Brain microvascular endothelial cell (primary cell): ENCODE results near the gene EXT2.

Source experiments
- DNase-seq: peaks from one replicate; pipeline ENCODE4 v3.0.0-alpha.2; 2020
- H3K27ac ChIP-seq: fragments of 250-450 bp; sonication (Bioruptor Pico); 2 replicates; pipeline ENCODE4 v1.5.1; 2020; ENCODE audit warnings: mild to moderate bottlenecking, moderate library complexity
- H3K27me3 ChIP-seq: fragments of 250-450 bp; sonication (Bioruptor Pico); replicated peaks from 2 replicates; pipeline ENCODE4 v1.5.1; 2020; ENCODE audit warnings: mild to moderate bottlenecking
- H3K36me3 ChIP-seq: fragments of 250-450 bp; sonication (Bioruptor Pico); replicated peaks from 2 replicates; pipeline ENCODE4 v1.5.1; 2020; ENCODE audit warnings: mild to moderate bottlenecking
- H3K4me3 ChIP-seq: 2 replicates; pipeline ENCODE4 v1.5.1; 2011; ENCODE audit warnings: low read depth, mild to moderate bottlenecking, control low read depth, low read length, moderate library complexity
- in situ Hi-C: cut with HindIII; loops from 2 replicates; pipeline ENCODE4 v1.10.0; 2017; ENCODE audit warnings: low sequenced_read_pairs, low pct_ligation_motif_present
- TF ChIP-seq, protein P1 (sequence below): IDR thresholded peaks from 2 replicates; pipeline ENCODE4 v1.5.1; 2011; ENCODE audit warnings: low read depth, mild to moderate bottlenecking, moderate library complexity, low read length, control low read depth, inconsistent platforms; ENCODE audit errors: missing control alignments

Gene EXT2

GRCh38 chr11:44085330-44085729, 10.1 kb upstream of the EXT2 start:
- no peak for DNase-seq
- H3K36me3 ChIP-seq: no peaks in the 10 kb centered on the region
- TF ChIP-seq, protein P1, sequence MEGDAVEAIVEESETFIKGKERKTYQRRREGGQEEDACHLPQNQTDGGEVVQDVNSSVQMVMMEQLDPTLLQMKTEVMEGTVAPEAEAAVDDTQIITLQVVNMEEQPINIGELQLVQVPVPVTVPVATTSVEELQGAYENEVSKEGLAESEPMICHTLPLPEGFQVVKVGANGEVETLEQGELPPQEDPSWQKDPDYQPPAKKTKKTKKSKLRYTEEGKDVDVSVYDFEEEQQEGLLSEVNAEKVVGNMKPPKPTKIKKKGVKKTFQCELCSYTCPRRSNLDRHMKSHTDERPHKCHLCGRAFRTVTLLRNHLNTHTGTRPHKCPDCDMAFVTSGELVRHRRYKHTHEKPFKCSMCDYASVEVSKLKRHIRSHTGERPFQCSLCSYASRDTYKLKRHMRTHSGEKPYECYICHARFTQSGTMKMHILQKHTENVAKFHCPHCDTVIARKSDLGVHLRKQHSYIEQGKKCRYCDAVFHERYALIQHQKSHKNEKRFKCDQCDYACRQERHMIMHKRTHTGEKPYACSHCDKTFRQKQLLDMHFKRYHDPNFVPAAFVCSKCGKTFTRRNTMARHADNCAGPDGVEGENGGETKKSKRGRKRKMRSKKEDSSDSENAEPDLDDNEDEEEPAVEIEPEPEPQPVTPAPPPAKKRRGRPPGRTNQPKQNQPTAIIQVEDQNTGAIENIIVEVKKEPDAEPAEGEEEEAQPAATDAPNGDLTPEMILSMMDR: no peak
- in situ Hi-C loops: no loop called here
- no peak overlapping the region for H3K4me3 ChIP-seq
- H3K27me3 ChIP-seq: no peaks in the 10 kb centered on the region
- H3K27ac ChIP-seq: no peak overlapping the region

DNA sequence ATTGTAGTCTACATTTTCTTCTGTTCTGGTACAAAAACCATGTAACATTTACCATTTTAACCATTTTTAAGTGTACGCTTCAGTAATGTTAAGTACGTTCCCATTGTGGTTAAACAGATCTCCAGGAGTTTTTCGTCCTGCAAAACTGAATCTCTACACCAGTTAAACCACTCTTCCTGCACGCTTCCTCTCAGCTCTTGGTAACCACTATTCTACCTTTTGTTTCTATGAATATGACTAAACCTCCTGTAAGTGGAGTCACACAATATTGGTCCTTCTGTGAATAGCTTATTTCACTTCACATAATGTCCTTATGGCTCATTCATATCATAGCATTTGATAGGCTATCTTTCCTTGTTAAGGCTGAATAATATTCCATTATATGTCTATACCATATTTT, 7.1 kb upstream of the EXT2 start:
- H3K27me3 ChIP-seq: no peaks in the 10 kb centered on the region
- in situ Hi-C loops: no loop called here
- no peaks in the 10 kb centered on the region for H3K36me3 ChIP-seq
- TF ChIP-seq, protein P1: no peak
- DNase-seq: no peak
- no peak overlapping the region for H3K4me3 ChIP-seq
- no peak overlapping the region for H3K27ac ChIP-seq

DNA sequence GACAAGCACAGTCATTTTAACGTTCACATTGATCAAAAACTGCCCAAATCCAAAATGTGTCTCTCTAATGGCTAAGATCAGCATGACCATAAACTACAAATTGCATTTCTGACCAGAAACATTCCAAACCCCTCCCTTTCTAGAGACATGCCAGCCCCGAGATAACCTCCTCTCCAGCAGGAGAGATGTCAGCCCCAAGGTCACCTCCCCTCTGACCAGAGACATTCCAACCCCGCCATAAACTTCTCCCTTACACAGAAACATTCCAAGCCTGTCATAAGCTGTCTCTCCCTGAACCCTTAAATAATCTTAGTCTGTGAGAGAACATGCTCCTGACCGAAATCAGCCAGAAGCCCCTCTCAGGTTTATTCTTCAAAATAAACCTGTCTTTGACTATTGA, 6.6 kb upstream of the EXT2 start:
- TF ChIP-seq, protein P1: no peak
- in situ Hi-C loops: no loop called here
- DNase-seq: no peak
- H3K27ac ChIP-seq: no peak overlapping the region
- H3K4me3 ChIP-seq: no peak overlapping the region
- H3K36me3 ChIP-seq: no peaks in the 10 kb centered on the region
- H3K27me3 ChIP-seq: no peaks in the 10 kb centered on the region

DNA sequence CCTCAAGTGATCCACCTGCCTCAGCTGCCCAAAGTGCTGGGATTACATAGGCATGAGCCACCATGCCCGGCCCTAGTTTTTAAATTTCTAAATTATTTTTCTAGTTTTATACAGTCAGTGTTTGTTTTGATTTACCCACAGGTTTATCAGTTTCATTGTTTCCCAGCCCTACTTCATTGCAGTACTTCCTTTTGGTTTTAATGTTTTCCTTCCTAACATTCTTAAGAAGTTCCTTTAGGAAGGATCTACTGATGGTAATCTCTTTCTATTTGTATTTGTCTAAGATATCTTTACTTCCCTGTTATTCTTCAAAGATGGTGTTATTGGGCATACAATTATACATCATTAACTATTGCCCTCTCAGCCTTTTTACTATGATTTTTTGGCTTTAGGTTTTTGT, 4.9 kb upstream of the EXT2 start:
- in situ Hi-C loops: no loop called here
- no peak overlapping the region for H3K4me3 ChIP-seq
- no peak for DNase-seq

DNA sequence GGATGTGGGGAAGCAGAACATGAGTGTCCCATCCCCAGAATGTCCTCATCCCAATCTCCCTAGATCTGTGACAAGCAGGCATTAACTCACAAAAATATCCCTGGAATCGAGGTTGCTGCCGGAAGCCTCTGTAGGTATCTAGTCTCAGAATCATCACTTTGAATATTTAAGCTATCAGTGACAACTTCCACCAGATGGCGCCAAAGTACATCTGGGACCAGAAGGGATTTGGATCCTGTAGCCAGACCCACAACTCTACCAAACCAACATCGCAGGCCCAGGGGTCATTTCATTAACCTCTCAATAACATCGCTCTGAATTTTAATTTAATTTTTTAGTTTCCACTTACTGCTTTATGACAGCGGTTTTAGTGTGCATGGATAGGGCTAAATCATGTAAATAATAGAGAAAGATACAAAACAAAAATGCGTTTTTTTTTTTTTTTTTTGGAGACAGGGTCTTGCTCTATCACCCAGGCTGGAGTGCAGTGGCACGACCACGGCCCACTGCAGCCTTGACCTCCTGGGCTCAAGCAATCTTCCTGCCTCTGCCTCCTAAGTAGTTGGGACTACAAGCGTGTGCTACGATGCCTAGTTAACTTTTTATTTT, 1.1 kb upstream of the EXT2 start:
- TF ChIP-seq, protein P1: peak; percentile 84
- Histone ChIP-seq H3K4me3 (no peak overlapping the region), H3K36me3 (no peaks in the 10 kb centered on the region), H3K27ac (no peak overlapping the region), H3K27me3 (no peaks in the 10 kb centered on the region)
- DNase-seq: peak; percentile 76
- in situ Hi-C loops: no loop called here

More for the DNA sequence above, 4.9 kb upstream of the EXT2 start:
- H3K27me3 ChIP-seq: no peaks in the 10 kb centered on the region
- no peak overlapping the region for H3K27ac ChIP-seq
- TF ChIP-seq, protein P1: no peak
- no peaks in the 10 kb centered on the region for H3K36me3 ChIP-seq
